Measurements from ENCODE around the gene SLC39A2. TPM values are rescaled to one million over a fixed set of nuclear protein-coding genes. Genes with fewer than 3 reads are reported as not detected.

SLC39A2 gene
- total RNA-seq, 2 donors from 2014 or later, result 1.7 to 20.1 TPM

- Histone ChIP-seq H3K4me3 (no peak overlapping the region), H3K27ac (no peak overlapping the region), H3K27me3 (replicated peaks; ENCODE audit: insufficient read depth) (no peaks in the 10 kb centered on the region), H3K36me3 (peaks cover 0 to 5% of the 10 kb centered on the region in 2 donors), H3K4me1 (replicated peaks) (peaks cover 4% of the 10 kb centered on the region), H3K9me3 (no peaks in the 10 kb centered on the region)
- no peak for DNase-seq (ENCODE audit: low spot score)
- intact Hi-C loops (cut with DNase I), result loop anchor here (5.0 kb wide), 1 partner anchor 76 kb away; no protein-coding TSS in a partner anchor
- TF ChIP-seq POLR2AphosphoS5 (IDR thresholded peaks at IDR 0.05) (no peak), CTCF (IDR thresholded peaks at IDR 0.05) (no peak), POLR2A (IDR thresholded peaks at IDR 0.05) (no peak)
- 74% methylated on average over 9 of the region's 9 CpGs for WGBS
Observed at GRCh38 chr14:21016413-21017190, 17.5 kb downstream of the SLC39A2 start.

- Histone ChIP-seq H3K36me3 (peaks cover 0 to 5% of the 10 kb centered on the region in 2 donors), H3K4me3 (no peak overlapping the region), H3K27me3 (replicated peaks; ENCODE audit: insufficient read depth) (no peaks in the 10 kb centered on the region), H3K9me3 (no peaks in the 10 kb centered on the region), H3K27ac (no peak overlapping the region), H3K4me1 (replicated peaks) (peaks cover 4% of the 10 kb centered on the region)
- intact Hi-C loops (cut with DNase I), result loop anchor here (5.0 kb wide), 1 partner anchor 75 kb away; no protein-coding TSS in a partner anchor
- TF ChIP-seq POLR2A (IDR thresholded peaks at IDR 0.05) (no peak), CTCF (IDR thresholded peaks at IDR 0.05) (no peak), POLR2AphosphoS5 (IDR thresholded peaks at IDR 0.05) (no peak)
- WGBS, result 79% methylated on average over 28 of the region's 28 CpGs
- DNase-seq (ENCODE audit: low spot score), result no peak
Observed at GRCh38 chr14:21017528-21018245, 18.6 kb downstream of the SLC39A2 start.

- Histone ChIP-seq H3K36me3 (peaks cover 0 to 5% of the 10 kb centered on the region in 2 donors), H3K4me1 (replicated peaks) (peaks cover 4% of the 10 kb centered on the region), H3K27ac (no peak overlapping the region), H3K9me3 (no peaks in the 10 kb centered on the region), H3K4me3 (no peak overlapping the region), H3K27me3 (replicated peaks; ENCODE audit: insufficient read depth) (no peaks in the 10 kb centered on the region)
- TF ChIP-seq POLR2A (IDR thresholded peaks at IDR 0.05) (no peak), POLR2AphosphoS5 (IDR thresholded peaks at IDR 0.05) (no peak), CTCF (IDR thresholded peaks at IDR 0.05) (no peak)
- intact Hi-C loops (cut with DNase I), result loop anchor here (5.0 kb wide), 1 partner anchor 74 kb away; no protein-coding TSS in a partner anchor
- DNase-seq (ENCODE audit: low spot score), result no peak
- 71% methylated on average over 7 of the region's 7 CpGs for WGBS
Observed at GRCh38 chr14:21018286-21018685, 19.2 kb downstream of the SLC39A2 start.

GRCh38 chr14:21018781-21019180 is 19.7 kb downstream of the SLC39A2 start:
- TF ChIP-seq POLR2A (IDR thresholded peaks at IDR 0.05) (no peak), POLR2AphosphoS5 (IDR thresholded peaks at IDR 0.05) (no peak), CTCF (IDR thresholded peaks at IDR 0.05) (no peak)
- intact Hi-C loops (cut with DNase I), result loop anchor here (5.0 kb wide), 1 partner anchor 74 kb away; no protein-coding TSS in a partner anchor
- Histone ChIP-seq H3K27ac (no peak overlapping the region), H3K4me3 (no peak overlapping the region), H3K27me3 (replicated peaks; ENCODE audit: insufficient read depth) (no peaks in the 10 kb centered on the region), H3K4me1 (replicated peaks) (peaks cover 4% of the 10 kb centered on the region), H3K9me3 (no peaks in the 10 kb centered on the region), H3K36me3 (peaks cover 0 to 5% of the 10 kb centered on the region in 2 donors)
- WGBS, result 92% methylated on average over 3 of the region's 3 CpGs
- no peak for DNase-seq (ENCODE audit: low spot score)
